CD4-positive, alpha-beta memory T cell (primary cell): ENCODE data around the gene CLUH. TPM values are rescaled to one million over a fixed set of nuclear protein-coding genes. Genes with fewer than 3 reads are reported as not detected.
A peak's percentile ranks its signal among the peaks of the same experiment; 100 is the strongest.
"Not testable (repeated sequence)": the region's sequence is repeated elsewhere in the genome, so short reads cannot be mapped to it uniquely, and the experiment has no call there.

Source experiments
- CTCF ChIA-PET: fragments of 350-600 bp; sonication (Branson Sonifier 250); formaldehyde crosslinking; loops from one replicate; lab custom pipeline; 2021; ENCODE audit warnings: inconsistent platforms; ENCODE audit not compliant: partially characterized antibody; lab: Charles Lee
- POLR2A ChIA-PET: fragments of 350-600 bp; sonication (Branson Sonifier 250); formaldehyde crosslinking; loops from one replicate; lab custom pipeline; 2021; ENCODE audit not compliant: partially characterized antibody; lab: Charles Lee
- DNase-seq, 5 donors: peaks; one replicate each; pipeline versions ENCODE4 v3.0.0 to v3.0.0-alpha.2; 2020 to 2022; ENCODE audit warnings: mixed read lengths in 1 of 5
- H3K27ac ChIP-seq: one replicate; pipeline ENCODE4 v1.7.0; 2013; ENCODE audit warnings: low read depth, low read length
- H3K27me3 ChIP-seq: 2 replicates; pipeline ENCODE4 v1.7.0; 2013; ENCODE audit warnings: mild to moderate bottlenecking, low read length, moderate library complexity; ENCODE audit not compliant: insufficient read depth
- H3K36me3 ChIP-seq: 2 replicates; pipeline ENCODE4 v1.7.0; 2013; ENCODE audit warnings: mild to moderate bottlenecking, low read length, moderate library complexity; ENCODE audit not compliant: insufficient read depth
- H3K4me1 ChIP-seq: 2 replicates; pipeline ENCODE4 v1.7.0; 2013; ENCODE audit warnings: mild to moderate bottlenecking, low read length, moderate library complexity; ENCODE audit not compliant: insufficient read depth
- H3K4me3 ChIP-seq, 2 donors: one replicate each; pipeline ENCODE4 v1.7.0; 2013; ENCODE audit warnings: low read length in 2 of 2, mild to moderate bottlenecking in 1 of 2
- H3K9me3 ChIP-seq, 2 donors: one replicate each; pipeline ENCODE4 v1.7.0; 2013; ENCODE audit warnings: low read length in 2 of 2, control low read depth in 1 of 2; ENCODE audit not compliant: control insufficient read depth in 1 of 2
- H3K27ac Mint-ChIP-seq, 7 donors: one replicate each; pipeline ENCODE4 v1.8.0; 2020 to 2021; ENCODE audit warnings: mixed read lengths in 7 of 7, mild to moderate bottlenecking in 6 of 7, inconsistent platforms in 3 of 7, moderate library complexity in 3 of 7
- H3K27me3 Mint-ChIP-seq, 2 donors: one replicate each; pipeline ENCODE4 v1.8.0; 2020 to 2021; ENCODE audit warnings: mixed read lengths in 2 of 2
- H3K36me3 Mint-ChIP-seq, 2 donors: one replicate each; pipeline ENCODE4 v1.8.0; 2020 to 2021; ENCODE audit warnings: mixed read lengths in 2 of 2, inconsistent platforms in 1 of 2, mild to moderate bottlenecking in 1 of 2
- H3K4me1 Mint-ChIP-seq, 4 donors: one replicate each; pipeline ENCODE4 v1.8.0; 2020 to 2021; ENCODE audit warnings: mixed read lengths in 4 of 4, mild to moderate bottlenecking in 1 of 4
- H3K4me3 Mint-ChIP-seq, 8 donors: one replicate each; pipeline ENCODE4 v1.8.0; 2020 to 2021; ENCODE audit warnings: mixed read lengths in 8 of 8, mild to moderate bottlenecking in 7 of 8, moderate library complexity in 6 of 8, inconsistent platforms in 3 of 8
- H3K9me3 Mint-ChIP-seq, 8 donors: one replicate each; pipeline ENCODE4 v1.8.0; 2020 to 2021; ENCODE audit warnings: mixed read lengths in 8 of 8, mild to moderate bottlenecking in 5 of 8, inconsistent platforms in 3 of 8, moderate library complexity in 1 of 8
- intact Hi-C: fragments of 100-400 bp; cut with micrococcal nuclease; formaldehyde crosslinking; loops from one replicate; pipeline ENCODE4 v1.15.1; 2023
- polyA plus RNA-seq, 2 donors: library from polyadenylated mRNA; unstranded; fragments of 300-500 nt; fragmentation: Illumina TruSeq; gene quantifications; one replicate each; pipeline ENCODE4 v1.2.3, GENCODE V29; 2021
- total RNA-seq, 2 experiments: library from RNA; stranded (reverse); gene quantifications; one replicate each; pipeline ENCODE4 v1.2.3, GENCODE V29; 2021

CLUH gene
- total and polyA plus RNA-seq, 4 experiments from 2014 or later: 5.5 to 44.1 (median 29.1) TPM

DNA sequence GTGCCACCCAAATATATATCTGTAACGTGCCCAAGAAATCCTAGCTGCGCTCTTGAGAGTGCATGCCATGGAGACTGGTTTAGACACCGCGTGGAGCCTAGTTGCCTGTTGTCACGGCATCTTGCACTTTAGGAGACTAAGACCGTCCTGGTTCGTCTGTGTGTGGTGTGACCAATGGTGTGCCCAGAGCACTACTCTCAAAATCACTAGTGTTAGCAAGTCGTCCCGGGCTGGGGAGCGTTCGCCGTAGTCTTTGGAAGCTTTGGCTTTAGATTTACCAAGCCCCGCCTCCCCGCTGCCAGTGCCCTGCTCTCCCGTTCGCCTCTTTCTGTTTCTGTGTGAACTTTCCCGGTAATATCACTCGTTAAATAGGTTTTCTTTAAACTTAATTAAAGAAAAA lies 27.0 kb downstream of the CLUH start:
- Mint-ChIP-seq H3K27me3 (no peaks in the 10 kb centered on the region), H3K36me3 (peaks cover 31 to 48% of the 10 kb centered on the region in 2 donors), H3K27ac (peak overlapping the region in 2 of 7 donors; percentile 11 to 35), H3K4me3 (no peak overlapping the region), H3K4me1 (peaks cover 6 to 21% (median 11%) of the 10 kb centered on the region in 4 donors), H3K9me3 (no peaks in the 10 kb centered on the region)
- Histone ChIP-seq H3K4me1 (peaks cover 12% of the 10 kb centered on the region), H3K27me3 (no peaks in the 10 kb centered on the region), H3K27ac (no peak overlapping the region), H3K36me3 (peaks cover 44% of the 10 kb centered on the region), H3K4me3 (no peak overlapping the region), H3K9me3 (no peaks in the 10 kb centered on the region)
- DNase-seq: no peak
- intact Hi-C loops: no loop called here
- CTCF ChIA-PET: interaction anchor here (3.6 kb wide), 1 partner anchor 10 kb away, joined by 14 read pairs; no protein-coding TSS in a partner anchor
- POLR2A ChIA-PET: no interaction called here

DNA sequence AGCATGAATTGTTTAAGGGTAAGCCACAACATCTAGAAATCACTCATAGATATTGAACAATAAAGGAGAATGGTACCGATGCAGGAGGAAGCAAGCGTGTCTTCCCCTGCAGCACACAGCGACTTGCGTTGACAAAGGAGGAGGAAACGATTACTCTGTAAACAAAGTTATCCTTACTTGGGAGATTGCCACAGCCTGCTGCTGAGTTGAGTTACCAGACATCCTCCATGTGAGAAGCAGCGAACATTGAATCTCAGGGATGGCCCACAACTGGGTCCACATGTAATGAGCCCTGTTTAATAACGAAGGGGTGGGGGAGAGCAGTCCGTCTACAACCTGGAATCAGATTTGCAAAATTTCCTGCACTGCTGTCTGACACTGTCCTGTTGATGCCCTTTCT lies 27.7 kb downstream of the CLUH start:
- peaks cover 48% of the 10 kb centered on the region for H3K36me3 ChIP-seq
- POLR2A ChIA-PET: no interaction called here
- H3K36me3 Mint-ChIP-seq: peaks cover 38 to 54% of the 10 kb centered on the region in 2 donors
- H3K4me3 Mint-ChIP-seq: peak overlapping the region in 1 of 8 donors; percentile 20
- H3K4me3 ChIP-seq: no peak overlapping the region
- no peaks in the 10 kb centered on the region for H3K27me3 ChIP-seq
- H3K9me3 ChIP-seq: no peaks in the 10 kb centered on the region
- intact Hi-C loops: no loop called here
- H3K4me1 ChIP-seq: peaks cover 6% of the 10 kb centered on the region
- H3K9me3 Mint-ChIP-seq: no peaks in the 10 kb centered on the region
- H3K4me1 Mint-ChIP-seq: peaks cover 5 to 15% (median 8%) of the 10 kb centered on the region in 4 donors
- H3K27me3 Mint-ChIP-seq: no peaks in the 10 kb centered on the region
- no peak for DNase-seq
- no peak overlapping the region for H3K27ac Mint-ChIP-seq
- CTCF ChIA-PET: interaction anchor here (0.6 kb wide), 1 partner anchor 107 kb away, joined by 3 read pairs; no protein-coding TSS in a partner anchor
- H3K27ac ChIP-seq: no peak overlapping the region

- Histone ChIP-seq H3K27me3 (no peaks in the 10 kb centered on the region), H3K4me3 (no peak overlapping the region), H3K36me3 (peaks cover 54% of the 10 kb centered on the region), H3K4me1 (no peaks in the 10 kb centered on the region), H3K27ac (no peak overlapping the region), H3K9me3 (no peaks in the 10 kb centered on the region)
- Mint-ChIP-seq H3K36me3 (peaks cover 38 to 53% of the 10 kb centered on the region in 2 donors), H3K9me3 (no peaks in the 10 kb centered on the region), H3K4me3 (no peak overlapping the region), H3K27me3 (no peaks in the 10 kb centered on the region), H3K27ac (no peak overlapping the region), H3K4me1 (peaks cover 0 to 3% (median 2%) of the 10 kb centered on the region in 4 donors)
- intact Hi-C loops: no loop called here
- POLR2A ChIA-PET: no interaction called here
- CTCF ChIA-PET: no interaction called here
- DNase-seq: no peak
These were observed 29.2 kb downstream of the CLUH start for GRCh38 chr17:2682176-2682938.

- Histone ChIP-seq H3K4me1 (no peaks in the 10 kb centered on the region), H3K4me3 (no peak overlapping the region), H3K36me3 (peaks cover 58% of the 10 kb centered on the region), H3K27ac (no peak overlapping the region), H3K9me3 (no peaks in the 10 kb centered on the region), H3K27me3 (no peaks in the 10 kb centered on the region)
- no peaks in the 10 kb centered on the region for H3K9me3 Mint-ChIP-seq
- peaks cover 0 to 3% (median 2%) of the 10 kb centered on the region in 4 donors for H3K4me1 Mint-ChIP-seq
- H3K4me3 Mint-ChIP-seq: no peak overlapping the region
- no peaks in the 10 kb centered on the region for H3K27me3 Mint-ChIP-seq
- peaks cover 39 to 59% of the 10 kb centered on the region in 2 donors for H3K36me3 Mint-ChIP-seq
- H3K27ac Mint-ChIP-seq: no peak overlapping the region
- ChIA-PET CTCF (no interaction called here), POLR2A (no interaction called here)
- intact Hi-C loops: no loop called here
- DNase-seq: no peak
These were observed 29.9 kb downstream of the CLUH start for GRCh38 chr17:2681650-2682049.

DNA sequence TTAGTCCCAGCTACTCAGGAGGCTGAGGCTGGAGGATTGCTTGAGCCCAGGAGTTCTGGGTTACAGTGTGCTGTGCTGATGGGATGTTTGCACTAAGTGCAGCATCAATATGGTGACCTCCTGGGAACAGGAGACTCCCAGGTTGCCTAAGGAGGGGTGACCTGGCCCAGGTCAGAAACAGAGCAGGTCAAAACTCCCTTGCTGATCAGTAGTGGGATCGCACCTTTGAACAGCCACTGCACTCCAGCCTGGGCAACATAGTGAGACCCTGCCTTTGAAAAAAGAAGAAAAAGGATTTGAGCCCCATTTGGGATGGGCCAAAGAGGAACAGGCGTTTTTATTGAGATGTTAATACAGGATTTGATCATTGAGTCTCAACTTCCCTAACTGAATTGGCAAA lies 30.6 kb downstream of the CLUH start:
- H3K27ac Mint-ChIP-seq: peak overlapping the region in 1 of 7 donors; percentile 29
- CTCF ChIA-PET: no interaction called here
- H3K27me3 ChIP-seq: no peaks in the 10 kb centered on the region
- H3K4me1 ChIP-seq: no peaks in the 10 kb centered on the region
- no peaks in the 10 kb centered on the region for H3K9me3 ChIP-seq
- H3K36me3 ChIP-seq: peaks cover 58% of the 10 kb centered on the region
- DNase-seq: no peak
- intact Hi-C loops: no loop called here
- H3K4me3 ChIP-seq: no peak overlapping the region
- H3K9me3 Mint-ChIP-seq: no peaks in the 10 kb centered on the region
- no peak overlapping the region for H3K27ac ChIP-seq
- H3K4me3 Mint-ChIP-seq: no peak overlapping the region
- peaks cover 42 to 62% of the 10 kb centered on the region in 2 donors for H3K36me3 Mint-ChIP-seq
- no peaks in the 10 kb centered on the region for H3K27me3 Mint-ChIP-seq
- POLR2A ChIA-PET: no interaction called here
- H3K4me1 Mint-ChIP-seq: peaks cover 0 to 3% (median 2%) of the 10 kb centered on the region in 4 donors

DNA sequence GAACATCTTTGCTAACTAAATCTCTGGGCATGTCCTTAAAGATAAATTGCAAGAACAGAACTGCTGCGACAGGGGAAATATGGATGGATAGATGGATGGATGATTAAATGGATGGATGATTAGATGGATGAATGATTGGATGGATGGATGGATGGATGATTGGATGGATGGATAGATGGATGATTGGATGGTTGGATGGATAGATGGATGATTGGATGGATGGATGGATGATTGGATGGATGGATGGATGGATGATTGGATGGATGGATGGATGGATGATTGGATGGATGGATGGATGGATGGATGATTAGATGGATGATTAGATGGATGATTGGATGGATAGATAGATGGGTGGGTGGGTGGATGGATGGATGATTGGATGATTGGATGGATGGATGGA lies 32.3 kb downstream of the CLUH start:
- Mint-ChIP-seq H3K36me3 (peaks cover 48 to 67% of the 10 kb centered on the region in 2 donors), H3K27ac (peak overlapping the region in 4 of 7 donors; percentile 3 to 47 (median 30))
- H3K27ac ChIP-seq, intact Hi-C loops, H3K4me3 Mint-ChIP-seq, H3K27me3 Mint-ChIP-seq, DNase-seq, H3K4me1 ChIP-seq, CTCF ChIA-PET, H3K9me3 ChIP-seq, H3K4me3 ChIP-seq, H3K9me3 Mint-ChIP-seq, H3K27me3 ChIP-seq, POLR2A ChIA-PET, H3K4me1 Mint-ChIP-seq: not testable (repeated sequence)
- peaks cover 60% of the 10 kb centered on the region for H3K36me3 ChIP-seq

- no peak overlapping the region for H3K4me3 Mint-ChIP-seq
- CTCF ChIA-PET: interaction anchor here (0.6 to 1.1 kb wide), 2 partner anchors 55 to 79 kb away, joined by 3 read pairs; no protein-coding TSS in a partner anchor
- Histone ChIP-seq H3K27ac (no peak overlapping the region), H3K4me1 (peaks cover 3% of the 10 kb centered on the region), H3K4me3 (no peak overlapping the region), H3K27me3 (no peaks in the 10 kb centered on the region), H3K9me3 (no peaks in the 10 kb centered on the region), H3K36me3 (peaks cover 47% of the 10 kb centered on the region)
- peaks cover 3 to 6% (median 4%) of the 10 kb centered on the region in 4 donors for H3K4me1 Mint-ChIP-seq
- no peaks in the 10 kb centered on the region for H3K27me3 Mint-ChIP-seq
- peaks cover 44 to 64% of the 10 kb centered on the region in 2 donors for H3K36me3 Mint-ChIP-seq
- no peak for DNase-seq
- H3K27ac Mint-ChIP-seq: peak overlapping the region in 1 of 7 donors; percentile 48
- no peaks in the 10 kb centered on the region for H3K9me3 Mint-ChIP-seq
- POLR2A ChIA-PET: interaction anchor here (1.5 kb wide), 1 partner anchor 78 kb away, joined by 3 read pairs; the partner anchor contains the start of gene PAFAH1B1
- intact Hi-C loops: no loop called here
These were observed 39.5 kb downstream of the CLUH start for GRCh38 chr17:2672026-2672425.
